GM19193 (cell line): ENCODE results near the gene SMIM13.

Source experiments
- POLR2A ChIP-seq: IDR thresholded peaks from 4 replicates; pipeline ENCODE4 v1.6.1; 2011; ENCODE audit not compliant: insufficient read depth, insufficient read length; ENCODE audit errors: extremely low read depth

Gene SMIM13

DNA sequence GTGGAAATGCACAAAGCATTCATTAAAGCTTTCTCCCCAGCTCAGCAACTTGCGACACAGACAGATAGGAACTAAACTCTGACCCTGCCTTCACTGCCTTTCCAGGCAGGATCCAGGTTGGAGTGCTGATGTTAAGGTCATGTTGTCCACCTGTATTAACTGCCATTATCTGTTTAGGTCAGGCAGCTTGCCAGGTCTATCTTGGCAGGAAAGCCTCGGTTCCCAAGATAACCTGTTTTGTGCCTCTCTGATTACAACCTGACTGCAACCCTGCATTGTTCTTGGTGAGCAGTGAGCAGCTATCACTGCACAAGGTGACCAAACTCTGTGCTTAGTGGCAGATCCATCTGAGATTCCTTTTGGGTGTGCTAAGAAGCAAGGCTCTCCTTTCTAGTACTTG, 26.3 kb upstream of the SMIM13 start:
- no peak for TF ChIP-seq POLR2A

- no peak for TF ChIP-seq POLR2A
Measured at GRCh38 chr6:11069760-11070159, 23.9 kb upstream of the SMIM13 start.

- no peak for TF ChIP-seq POLR2A
Measured at GRCh38 chr6:11072101-11072500, 21.5 kb upstream of the SMIM13 start.

DNA sequence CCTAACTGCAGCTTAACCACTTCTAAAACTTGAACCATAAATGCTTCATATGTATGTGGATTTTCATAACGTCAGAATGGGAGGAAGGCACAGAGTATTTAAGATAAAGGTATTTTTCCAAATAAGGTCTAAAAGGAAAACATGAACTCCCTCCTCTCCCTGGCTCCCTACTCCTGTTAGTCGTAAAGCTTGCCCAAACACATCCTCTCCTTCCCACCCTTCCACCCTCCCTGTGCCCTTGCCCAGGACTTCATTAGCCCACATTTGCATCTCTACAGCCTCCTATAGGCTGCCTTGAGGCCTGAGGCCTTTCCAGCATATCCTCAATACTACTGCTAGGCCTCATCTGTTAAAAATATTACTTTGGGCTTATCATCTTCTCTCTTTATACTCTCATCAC, 17.1 kb upstream of the SMIM13 start:
- TF ChIP-seq POLR2A, result no peak

- TF ChIP-seq POLR2A, result no peak
Measured at GRCh38 chr6:11078266-11078665, 15.4 kb upstream of the SMIM13 start.

- no peak for TF ChIP-seq POLR2A
Measured at GRCh38 chr6:11080296-11080695, 13.3 kb upstream of the SMIM13 start.

- no peak for TF ChIP-seq POLR2A
Measured at GRCh38 chr6:11083491-11083890, 10.1 kb upstream of the SMIM13 start.

DNA sequence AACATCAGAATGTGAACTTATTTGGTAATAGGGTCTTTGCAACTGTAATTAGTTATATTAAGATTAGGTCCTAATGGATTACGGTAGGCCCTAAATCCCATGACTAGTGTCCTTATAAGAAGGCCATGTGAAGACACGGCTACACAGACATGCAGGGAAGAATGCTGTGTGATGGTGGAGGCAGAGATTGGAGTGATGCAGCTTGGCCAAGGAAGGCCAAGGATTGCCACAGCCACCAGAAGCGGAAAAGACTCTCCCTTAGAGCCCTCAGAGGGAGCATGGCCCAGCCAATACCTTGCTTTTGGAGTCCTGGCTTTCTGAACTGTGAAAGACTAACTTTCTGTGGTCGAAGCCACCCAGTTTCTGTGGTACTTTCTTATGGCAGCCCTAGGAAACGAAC, 9.7 kb upstream of the SMIM13 start:
- TF ChIP-seq POLR2A, result no peak

DNA sequence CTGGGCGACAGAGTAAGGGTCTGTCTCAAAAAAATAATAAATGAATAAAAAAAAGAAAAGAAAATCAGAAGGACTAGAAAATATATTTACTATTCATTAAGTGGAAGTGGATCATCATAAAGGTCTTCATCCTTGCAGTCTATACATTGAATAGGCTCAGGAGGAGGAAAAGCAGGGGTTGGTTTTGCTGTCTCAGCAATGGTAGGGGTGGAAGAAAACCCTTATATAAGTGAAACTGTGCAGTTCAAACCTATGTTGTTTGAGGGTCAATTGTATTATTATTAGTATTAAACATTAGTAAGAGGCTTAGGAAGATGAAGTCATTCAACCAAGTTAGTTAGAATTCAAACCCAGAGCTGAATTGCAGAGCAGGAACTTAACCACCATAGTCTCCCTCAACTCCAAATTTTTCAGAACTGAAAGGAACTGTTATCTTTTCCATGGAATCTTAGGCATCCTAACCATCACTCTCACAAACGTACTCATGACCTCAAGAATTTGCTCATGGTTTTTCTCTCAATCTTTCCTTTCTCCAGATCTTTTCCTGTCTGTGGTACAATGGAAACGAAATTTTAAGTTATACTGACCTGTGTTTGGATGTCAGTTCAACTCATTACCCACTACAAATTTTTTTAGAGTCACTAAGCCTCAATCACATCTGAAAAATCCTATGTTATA, 7.7 kb upstream of the SMIM13 start:
- no peak for TF ChIP-seq POLR2A

- no peak for TF ChIP-seq POLR2A
Measured at GRCh38 chr6:11089695-11090094, 3.9 kb upstream of the SMIM13 start.

GRCh38 chr6:11092668-11093375, 812 bp upstream of the SMIM13 start:
- no peak for TF ChIP-seq POLR2A

DNA sequence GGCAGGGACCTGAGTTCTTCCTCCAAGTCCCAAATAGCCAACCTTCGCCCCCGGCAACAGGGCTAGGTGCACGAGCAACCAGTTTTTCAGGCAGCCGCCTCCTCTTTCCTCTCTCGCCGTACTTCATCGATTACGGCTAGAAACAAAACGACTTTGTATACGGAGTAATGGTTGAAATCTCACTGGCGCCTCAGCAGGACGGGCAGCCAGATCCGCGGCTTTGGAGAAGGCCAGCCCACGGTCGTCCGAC, 333 bp upstream of the SMIM13 start:
- peak; percentile 77 for TF ChIP-seq POLR2A

- TF ChIP-seq POLR2A, result no peak
Measured at GRCh38 chr6:11094411-11094851, 797 bp downstream of the SMIM13 start.

DNA sequence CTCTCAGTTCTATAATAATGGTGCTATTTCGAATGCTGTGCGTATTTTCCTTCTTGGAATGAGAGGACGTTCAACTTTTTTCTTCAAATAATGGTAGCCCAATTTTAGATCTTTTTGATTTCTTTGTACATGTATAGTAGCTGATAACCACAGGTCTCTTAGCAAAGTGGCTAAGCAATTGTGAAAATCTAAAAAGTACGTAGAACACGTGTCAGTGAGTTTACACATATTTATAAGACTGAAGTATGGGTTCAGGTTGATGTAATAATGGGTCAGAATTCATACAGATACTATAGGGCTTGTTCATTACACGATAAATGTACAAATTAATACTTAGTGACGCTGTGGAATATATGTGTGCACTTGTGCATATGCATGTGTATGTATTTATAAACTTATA, 1.3 kb downstream of the SMIM13 start:
- no peak for TF ChIP-seq POLR2A

GRCh38 chr6:11096109-11096508, 2.5 kb downstream of the SMIM13 start:
- no peak for TF ChIP-seq POLR2A

DNA sequence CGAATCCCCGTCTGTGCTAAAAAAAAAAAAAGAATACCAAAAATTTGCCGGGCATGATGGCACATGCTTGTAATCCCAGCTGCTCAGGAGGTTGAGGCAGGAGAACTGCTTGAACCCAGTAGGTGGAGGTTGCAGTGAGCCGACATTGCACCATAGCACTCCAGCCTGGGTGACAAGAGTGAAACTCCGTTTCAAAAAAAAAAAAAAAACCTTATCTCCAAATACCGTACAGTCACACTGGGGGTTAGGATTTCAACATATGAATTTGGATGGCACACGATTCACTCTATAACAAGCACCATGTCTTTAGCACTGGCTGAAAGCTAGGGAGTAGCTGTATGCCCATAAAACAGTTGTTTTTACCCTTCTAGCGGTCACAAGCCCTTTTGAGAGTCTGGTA, 3.8 kb downstream of the SMIM13 start:
- TF ChIP-seq POLR2A, result no peak

DNA sequence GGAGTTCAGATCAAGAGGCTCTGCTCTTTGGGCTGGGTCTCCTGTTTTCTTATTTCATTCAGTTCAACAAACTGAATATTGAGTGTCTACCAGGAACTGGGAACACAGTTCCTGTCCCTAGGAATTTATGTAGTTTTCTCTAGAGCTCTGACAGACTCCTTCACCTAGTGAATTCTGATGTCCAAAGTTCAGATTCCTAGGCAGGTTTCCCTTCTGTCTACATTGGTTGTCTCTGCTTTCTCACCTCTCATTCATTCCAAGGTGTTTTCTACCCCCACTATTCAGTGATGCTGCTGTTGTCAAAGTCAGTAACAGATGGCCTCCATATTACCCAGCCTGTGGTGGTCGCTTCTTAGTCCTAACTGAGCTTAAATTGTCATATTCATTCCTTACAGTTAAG, 4.4 kb downstream of the SMIM13 start:
- no peak for TF ChIP-seq POLR2A
